GM21576 (cell line): Measurements from ENCODE around the gene DKK3.

Source experiments
- ATAC-seq: cut with Tn5 transposase; IDR thresholded peaks from one replicate; pipeline ENCODE4 v1.9.1; 2021; ENCODE audit warnings: mild to moderate bottlenecking, moderate library complexity; ENCODE audit not compliant: unreplicated experiment

Gene DKK3

GRCh38 chr11:12031856-12032544, 23.6 kb upstream of the DKK3 start:
- ATAC-seq: no peak

DNA sequence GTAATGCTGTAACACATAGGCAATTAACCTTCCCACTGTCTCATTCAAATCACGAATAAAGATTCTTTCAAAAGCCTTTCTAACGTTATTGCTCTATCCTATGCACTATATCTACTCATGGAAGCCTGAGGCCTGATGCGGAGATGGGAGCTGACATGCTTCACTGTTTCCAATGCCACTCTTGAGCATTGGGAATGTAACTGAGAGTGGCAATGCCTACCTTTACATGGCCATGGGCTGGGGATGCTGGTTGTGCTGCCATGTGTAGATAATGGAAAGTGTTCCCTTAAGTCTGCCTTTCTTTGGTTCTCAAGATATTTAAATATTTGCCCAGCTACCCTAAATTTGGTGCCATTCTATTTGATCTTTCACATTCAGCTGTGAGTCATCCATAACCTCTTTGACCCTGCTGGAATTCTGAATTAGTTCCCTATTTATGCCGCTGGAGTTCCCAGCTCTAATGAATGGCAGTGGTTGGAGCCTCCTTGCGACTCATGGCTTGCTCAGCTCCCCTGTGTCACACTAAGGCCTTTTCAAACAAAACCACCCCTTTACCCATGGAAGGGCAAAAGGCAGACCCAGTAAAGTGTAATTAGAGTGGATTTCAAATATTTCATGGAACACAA, 21.4 kb upstream of the DKK3 start:
- ATAC-seq: no peak

DNA sequence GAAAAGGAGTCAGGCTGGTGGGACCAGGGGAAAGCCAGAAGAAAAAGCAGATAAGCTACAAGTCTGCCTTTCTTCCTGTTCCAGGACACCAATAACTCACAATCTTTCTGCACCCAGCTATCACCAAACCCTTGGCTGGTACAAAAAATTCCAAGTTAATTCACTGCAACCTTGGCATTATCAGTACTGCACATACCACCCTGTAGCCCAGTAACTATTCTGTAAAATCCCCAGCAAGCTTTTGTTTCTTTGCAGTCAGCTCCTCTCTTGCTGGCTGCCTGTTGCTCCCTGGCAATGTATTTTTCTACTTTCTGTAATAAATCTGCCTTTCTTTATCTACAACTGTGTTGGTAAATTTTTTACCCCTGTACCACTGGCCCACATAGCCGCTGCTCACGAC, 20.7 kb upstream of the DKK3 start:
- ATAC-seq: no peak

- ATAC-seq: no peak
These were observed 19.9 kb upstream of the DKK3 start for GRCh38 chr11:12028303-12028702.

- no peak for ATAC-seq
These were observed 18.1 kb upstream of the DKK3 start for GRCh38 chr11:12026331-12027211.

DNA sequence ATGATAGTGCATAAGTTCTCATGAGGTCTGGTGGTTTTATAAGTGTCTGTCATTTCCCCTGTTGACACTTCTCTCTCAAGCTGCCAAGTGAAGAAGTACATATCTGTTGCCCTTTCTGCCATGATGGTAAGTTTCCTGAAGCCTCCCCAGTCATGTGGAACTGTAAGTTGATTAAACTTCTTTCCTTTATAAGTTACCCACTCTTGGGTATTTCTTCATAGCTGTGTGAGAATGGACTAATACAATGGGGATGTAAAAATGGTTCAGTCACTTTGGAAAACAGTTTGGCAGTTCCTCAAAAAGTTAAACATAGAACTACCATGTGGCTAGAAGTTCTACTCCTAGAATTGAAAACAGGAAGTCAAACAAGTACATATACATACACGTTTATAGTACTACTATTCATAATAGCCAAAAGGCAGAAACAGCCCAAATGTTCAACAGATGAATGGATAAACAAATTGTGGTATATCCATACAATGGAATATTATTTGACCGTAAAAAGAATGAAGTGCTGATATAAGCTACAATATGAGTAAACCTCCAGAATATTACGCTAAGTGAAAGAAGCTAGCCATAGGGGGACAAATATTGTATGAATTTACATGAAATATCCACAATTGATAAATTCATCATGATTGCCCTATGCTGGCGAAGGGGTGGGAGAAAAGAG, 16.0 kb upstream of the DKK3 start:
- ATAC-seq: no peak

DNA sequence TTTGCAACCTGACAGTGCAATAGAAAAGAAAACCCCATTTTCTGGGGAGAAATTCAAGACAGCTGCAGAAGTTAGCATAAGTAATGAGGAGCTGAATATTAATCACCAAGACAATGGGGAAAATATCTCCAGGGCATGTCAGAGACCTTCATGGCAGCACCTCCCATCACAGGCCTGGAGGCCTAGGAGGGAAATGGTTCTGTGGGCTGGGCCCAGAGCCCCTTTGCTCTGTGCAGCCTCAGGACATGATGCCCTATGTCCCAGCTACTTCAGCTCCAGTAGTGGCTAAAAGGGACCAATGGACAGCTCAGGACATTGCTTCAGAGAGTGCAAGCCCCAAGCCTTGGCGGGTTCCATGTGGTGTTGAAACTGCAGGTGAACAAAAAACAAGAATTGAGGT, 14.6 kb upstream of the DKK3 start:
- ATAC-seq: no peak

DNA sequence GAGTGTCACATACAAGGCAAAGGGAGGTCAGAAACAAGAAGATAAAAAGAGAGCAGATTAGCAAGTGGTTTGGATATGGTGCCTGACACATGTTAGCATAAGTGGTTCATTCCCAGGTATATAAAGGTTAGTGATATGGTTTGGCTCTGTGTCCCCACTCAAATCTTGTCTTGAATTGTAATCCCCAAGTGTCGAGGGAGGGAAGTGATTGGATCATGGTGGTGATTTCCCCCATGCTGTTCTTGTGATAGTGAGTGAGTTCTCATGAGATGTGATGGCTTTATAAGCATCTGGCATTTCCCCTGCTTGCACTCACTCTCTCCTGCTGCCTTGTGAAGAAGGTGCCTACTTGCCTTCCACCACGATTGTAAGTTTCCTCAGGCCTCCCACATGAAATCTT, 12.1 kb upstream of the DKK3 start:
- ATAC-seq: no peak

GRCh38 chr11:12019866-12020416, 11.5 kb upstream of the DKK3 start:
- no peak for ATAC-seq

DNA sequence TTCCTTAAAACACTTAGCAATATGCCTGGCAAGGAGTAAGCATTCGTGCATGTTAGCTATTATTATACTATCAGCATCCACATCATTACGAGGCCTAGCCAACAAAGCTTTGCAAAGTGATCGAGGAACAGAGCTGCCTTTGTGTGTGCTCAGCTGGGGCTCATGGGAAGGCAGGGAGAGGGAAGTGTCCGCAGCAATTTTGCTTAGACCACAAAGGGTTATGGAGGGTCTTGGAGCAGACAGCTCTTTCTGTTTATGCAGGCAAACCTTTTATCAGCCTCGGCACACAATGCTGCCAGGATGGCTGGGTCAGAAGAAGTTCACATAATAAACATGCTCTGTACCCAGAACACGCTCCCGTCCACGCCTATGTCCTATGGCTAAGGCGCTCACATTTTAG, 10.9 kb upstream of the DKK3 start:
- no peak for ATAC-seq

DNA sequence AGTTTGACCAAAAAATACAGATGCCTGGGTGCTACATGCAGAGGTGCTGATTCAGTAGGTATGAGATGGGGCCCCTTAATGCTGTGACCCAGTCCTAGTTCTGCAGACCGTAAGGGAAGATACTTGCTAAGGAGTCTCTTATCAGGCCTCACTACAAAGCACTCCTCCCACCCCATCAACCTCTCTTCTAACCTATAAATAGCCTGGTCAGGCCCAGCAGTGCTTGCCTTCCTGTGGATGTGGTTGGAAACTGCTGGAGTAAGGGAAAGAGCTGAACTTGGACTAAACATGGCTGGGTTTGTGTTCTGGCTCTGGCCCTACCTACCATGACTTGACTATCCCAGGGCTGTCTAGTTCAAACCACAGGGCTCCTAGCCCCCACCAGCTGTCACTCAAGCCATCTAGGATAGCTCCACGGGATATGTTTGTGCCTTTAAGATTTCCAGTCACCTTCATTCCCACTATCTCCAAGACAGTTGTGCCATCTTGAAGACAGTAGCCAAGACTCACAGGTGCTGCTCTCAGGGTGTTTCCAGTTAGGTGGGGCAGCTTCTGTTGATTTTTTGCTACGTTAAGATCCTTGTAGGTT, 9.5 kb upstream of the DKK3 start:
- no peak for ATAC-seq

DNA sequence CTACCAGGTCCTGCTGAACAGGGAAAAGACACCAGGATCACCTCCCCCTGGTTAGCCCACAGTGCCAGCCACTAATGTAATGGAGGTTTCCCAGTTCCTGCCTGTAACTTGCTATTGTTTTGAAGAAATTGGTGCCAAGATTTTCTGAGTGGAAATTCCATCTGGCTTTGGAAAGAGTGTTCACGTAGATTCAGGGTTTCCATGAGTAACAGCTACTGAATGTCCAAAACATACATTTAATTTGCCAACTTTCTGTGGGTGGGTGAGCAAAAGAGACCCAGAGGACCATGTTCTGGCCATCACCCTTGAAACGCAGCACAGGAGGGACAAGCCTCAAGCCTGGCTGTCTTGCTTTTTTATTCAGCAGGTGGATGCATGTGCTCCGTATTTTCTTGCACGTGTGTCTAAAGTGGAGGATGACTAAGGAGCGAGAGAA, 8.8 kb upstream of the DKK3 start:
- no peak for ATAC-seq

- ATAC-seq: no peak
These were observed 7.8 kb upstream of the DKK3 start for GRCh38 chr11:12016246-12016645.

DNA sequence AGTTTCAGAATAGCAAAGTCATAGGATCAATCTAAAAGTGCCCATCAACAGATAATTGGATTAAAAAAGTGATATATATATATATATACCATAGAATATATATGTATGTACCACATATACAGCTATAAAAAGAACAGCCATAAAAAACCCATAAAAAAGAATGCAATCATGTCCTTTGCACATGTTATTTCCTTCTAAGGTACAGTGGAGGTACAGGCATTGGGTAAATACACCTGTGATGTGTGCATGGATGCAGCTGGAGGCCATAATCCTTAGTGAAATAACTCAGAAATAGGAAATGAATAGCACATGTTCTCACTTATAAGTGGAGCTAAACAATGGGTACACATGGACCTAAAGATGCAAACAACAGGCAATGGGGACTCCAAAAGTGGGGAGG, 7.1 kb upstream of the DKK3 start:
- no peak for ATAC-seq

- no peak for ATAC-seq
These were observed 5.4 kb upstream of the DKK3 start for GRCh38 chr11:12013781-12014180.

GRCh38 chr11:12009617-12010321, 1.3 kb upstream of the DKK3 start:
- no peak for ATAC-seq

GRCh38 chr11:12008790-12009616, 577 bp upstream of the DKK3 start:
- no peak for ATAC-seq

DNA sequence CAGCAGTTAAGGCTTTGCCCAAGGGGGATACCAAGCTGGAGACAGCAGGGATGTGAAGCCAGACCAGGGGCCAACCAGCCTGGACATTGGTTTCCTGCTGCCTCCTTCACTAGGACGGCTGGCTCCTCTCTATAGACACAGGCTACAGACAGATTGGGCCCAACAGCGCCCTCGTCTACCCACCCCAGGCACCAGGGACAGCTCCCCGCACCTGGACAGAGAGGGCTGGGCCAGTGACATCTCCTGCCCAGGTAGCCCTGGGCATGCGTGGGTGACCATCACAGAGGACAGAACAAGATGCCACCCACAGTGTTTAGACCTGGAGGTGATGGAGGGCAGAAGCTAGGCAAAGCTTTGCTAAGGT, 1.2 kb downstream of the DKK3 start:
- ATAC-seq: no peak

GRCh38 chr11:12006552-12007229, 1.7 kb downstream of the DKK3 start:
- no peak for ATAC-seq
